NCI-H2107 treated with DMSO at 0.1 percent for 48 hours (cell line): ENCODE data around the gene NT5DC1.

Experiments
- DNase-seq: peaks from one replicate; lab custom pipeline; 2025; ENCODE audit not compliant: unreplicated experiment; lab: John Stamatoyannopoulos, UW

The NT5DC1 gene

GRCh38 chr6:116189472-116189871 lies 88.8 kb downstream of the NT5DC1 start:
- no peak for DNase-seq

GRCh38 chr6:116190550-116190949 lies 89.9 kb downstream of the NT5DC1 start:
- no peak for DNase-seq

- no peak for DNase-seq
These were observed 91.2 kb downstream of the NT5DC1 start for GRCh38 chr6:116191881-116192280.

GRCh38 chr6:116192786-116193185 lies 92.1 kb downstream of the NT5DC1 start:
- DNase-seq = no peak

GRCh38 chr6:116196841-116197240 lies 96.2 kb downstream of the NT5DC1 start:
- DNase-seq = no peak

GRCh38 chr6:116200619-116201249 lies 100.1 kb downstream of the NT5DC1 start:
- no peak for DNase-seq

- no peak for DNase-seq
These were observed 100.9 kb downstream of the NT5DC1 start for GRCh38 chr6:116201538-116201937.

- DNase-seq = no peak
These were observed 104.6 kb downstream of the NT5DC1 start for GRCh38 chr6:116205281-116205680.

GRCh38 chr6:116206231-116206903 lies 105.7 kb downstream of the NT5DC1 start:
- no peak for DNase-seq

- DNase-seq = no peak
These were observed 107.6 kb downstream of the NT5DC1 start for GRCh38 chr6:116208056-116208785.

GRCh38 chr6:116210316-116210715 lies 109.7 kb downstream of the NT5DC1 start:
- DNase-seq = no peak

- DNase-seq = no peak
These were observed 110.2 kb downstream of the NT5DC1 start for GRCh38 chr6:116210750-116211425.

- DNase-seq = no peak
These were observed 114.0 kb downstream of the NT5DC1 start for GRCh38 chr6:116214681-116215080.

- DNase-seq = no peak
These were observed 114.8 kb downstream of the NT5DC1 start for GRCh38 chr6:116215414-116215813.

GRCh38 chr6:116217069-116217468 lies 116.4 kb downstream of the NT5DC1 start:
- peak; percentile 28 for DNase-seq

GRCh38 chr6:116218172-116218633 lies 117.5 kb downstream of the NT5DC1 start:
- peak; percentile 12 for DNase-seq

- no peak for DNase-seq
These were observed 118.2 kb downstream of the NT5DC1 start for GRCh38 chr6:116218866-116219265.

GRCh38 chr6:116221067-116221466 lies 120.4 kb downstream of the NT5DC1 start:
- DNase-seq = no peak

GRCh38 chr6:116221911-116222310 lies 121.3 kb downstream of the NT5DC1 start:
- DNase-seq = no peak

- DNase-seq = no peak
These were observed 122.7 kb downstream of the NT5DC1 start for GRCh38 chr6:116223355-116223754.

GRCh38 chr6:116229287-116229913 lies 128.7 kb downstream of the NT5DC1 start:
- DNase-seq = no peak
